Transverse colon (tissue), 4 donors: ENCODE measurements around the gene ZNF524. TPM values are rescaled to one million over a fixed set of nuclear protein-coding genes. Genes with fewer than 3 reads are reported as not detected.

Experiments used
- DNase-seq: peaks from one replicate; pipeline ENCODE4 v3.0.0-alpha.2; 2019
- H3K27ac ChIP-seq, 4 donors: fragments of 200-600 bp; sonication (generic); 2 replicates each; pipeline ENCODE4 v1.5.1; 2016 to 2018; ENCODE audit warnings: inconsistent platforms in 4 of 4
- H3K27me3 ChIP-seq: fragments of 200-600 bp; sonication (generic); 2 replicates; pipeline ENCODE4 v1.5.1; 2017; ENCODE audit warnings: inconsistent platforms
- H3K36me3 ChIP-seq, 4 donors: fragments of 200-600 bp; sonication (generic); 2 replicates each; pipeline ENCODE4 v1.5.1; 2017 to 2019; ENCODE audit warnings: inconsistent platforms in 4 of 4
- H3K4me1 ChIP-seq, 4 donors: fragments of 200-600 bp; sonication (generic); 2 replicates each; pipeline ENCODE4 v1.5.1; 2017 to 2020; ENCODE audit warnings: inconsistent platforms in 4 of 4
- H3K4me3 ChIP-seq, 4 donors: fragments of 200-600 bp; sonication (generic); 1 replicate in 1 of 4; 2 replicates in 3 of 4; pipeline versions ENCODE4 v1.5.1 to v1.6.1; 2017 to 2019; ENCODE audit warnings: inconsistent platforms in 4 of 4
- H3K9me3 ChIP-seq, 2 donors: fragments of 200-600 bp; sonication (generic); 2 replicates each; pipeline ENCODE4 v1.5.1; 2017 to 2019; ENCODE audit warnings: inconsistent platforms in 2 of 2
- CTCF ChIP-seq, 5 experiments: fragments of 200-600 bp in 3 of 5; fragments of 450-650 bp in 2 of 5; sonication (generic) in 3 of 5; IDR thresholded peaks; 1 replicate in 2 of 5; 2 replicates in 3 of 5; pipeline ENCODE4 v1.5.1; 2016 to 2017; ENCODE audit warnings: antibody characterized with exemption in 5 of 5, inconsistent platforms in 3 of 5, mild to moderate bottlenecking in 2 of 5, moderate library complexity in 1 of 5
- EP300 ChIP-seq: sonication (generic); formaldehyde crosslinking; IDR thresholded peaks from one replicate; pipeline ENCODE4 v1.6.1; 2017; ENCODE audit warnings: antibody characterized with exemption, low read depth
- POLR2A ChIP-seq: fragments of 450-650 bp; IDR thresholded peaks from one replicate; pipeline ENCODE4 v1.6.1; 2016; ENCODE audit warnings: antibody characterized with exemption, mild to moderate bottlenecking, moderate library complexity
- POLR2AphosphoS5 ChIP-seq, 3 donors: sonication (generic); formaldehyde crosslinking; IDR thresholded peaks; one replicate each; pipeline ENCODE4 v1.6.1; 2016; ENCODE audit warnings: antibody characterized with exemption in 3 of 3
- WGBS, 2 donors: methylation state at CpG; one replicate each; pipeline ENCODE4 v1.1.5; 2018; ENCODE audit warnings: low coverage in 1 of 2; 5-methylcytosine and 5-hydroxymethylcytosine counted together
- in situ Hi-C, 4 donors: fragments of 200-750 bp; cut with MboI; loops; one replicate each; pipeline versions ENCODE4 v1.15.0 to v1.15.1; 2017; ENCODE audit warnings: low sequenced_read_pairs in 3 of 4, low pct_ligation_motif_present in 1 of 4, low pct_unique_long_range_greater_than_20kb in 1 of 4
- intact Hi-C: fragments of 100-400 bp; cut with DNase I; formaldehyde crosslinking; loops from one replicate; pipeline ENCODE4 v1.15.1; 2023; ENCODE audit warnings: low total_unique reads
- total RNA-seq, 4 donors: library from RNA; depleted of rRNA; stranded (reverse); fragments of >200 nt; gene quantifications; one replicate each; pipeline ENCODE4 v1.1.0, GENCODE V29; 2016

Gene ZNF524
- total RNA-seq, 4 donors from 2014 or later: 17.7 to 51.1 (median 37.9) TPM

DNA sequence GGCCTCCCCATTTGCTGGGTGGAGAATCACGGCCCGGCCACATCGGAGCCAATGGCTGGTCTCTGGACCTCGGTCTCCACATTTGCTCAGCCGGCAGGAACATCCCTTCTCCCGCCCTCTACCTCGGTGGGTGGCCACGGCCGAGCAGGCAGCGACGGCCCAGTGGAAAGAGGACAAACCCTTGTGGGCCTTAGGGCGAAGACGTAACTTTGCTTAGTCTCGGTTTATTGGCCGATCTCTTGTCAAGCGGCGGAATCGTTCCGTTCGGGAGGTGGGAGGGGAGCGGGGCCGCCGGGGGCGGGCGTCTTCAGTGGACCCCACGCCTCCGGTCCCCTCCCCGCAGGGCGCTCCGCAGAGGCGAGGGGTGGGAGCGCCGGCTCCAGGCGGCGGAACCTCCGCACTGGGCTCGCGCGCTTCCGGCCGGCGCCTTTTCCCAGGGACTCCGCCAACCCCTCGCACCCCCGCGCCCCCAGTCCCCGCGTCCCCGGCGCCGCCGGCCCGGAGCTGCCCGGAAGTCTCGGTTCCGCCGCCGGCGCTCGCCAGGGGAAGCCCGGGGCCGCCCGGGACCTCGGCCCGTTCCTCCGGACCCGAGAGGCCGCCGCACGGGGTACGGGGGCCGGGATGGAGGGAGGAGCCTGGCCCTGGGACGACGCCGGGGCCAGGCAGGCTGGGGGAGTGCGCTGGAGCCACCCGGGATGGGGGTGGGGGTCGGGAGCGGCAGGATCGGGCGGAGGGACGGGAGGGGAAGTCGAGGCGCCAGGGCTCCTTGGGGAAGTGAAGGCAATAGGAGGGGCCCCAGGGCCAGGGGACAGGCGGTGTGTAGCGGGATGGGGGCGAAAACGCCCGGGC is 40.7 kb downstream of the ZNF524 start, which contains the start of gene ZNF580:
Gene ZNF580, plus strand, starts transcription at position 426 of the 849 bp plus-strand sequence. CDS start 1,507 bp downstream, outside the sequence.
- Histone ChIP-seq H3K36me3 (no peaks in the 10 kb centered on the region), H3K9me3 (no peaks in the 10 kb centered on the region), H3K4me3 (peak within 1 kb of the TSS; percentile 89 to 99 (median 92)), H3K27ac (peak within 1 kb of the TSS; percentile 93 to 98 (median 95)), H3K27me3 (no peaks in the 10 kb centered on the region), H3K4me1 (peaks cover 24 to 68% (median 47%) of the 10 kb centered on the region in 4 donors)
- 0 to 1% methylated on average over 1 to 38 of the region's 89 CpGs for whole genome bisulfite sequencing, 2 donors
- peak; percentile 68 for DNase-seq
- in situ Hi-C loops (no loop called here), intact Hi-C loops (no loop called here)
- TF ChIP-seq EP300 (no peak), POLR2A (peak; percentile 23), CTCF (IDR thresholded peaks at IDR 0.05) (no peak), POLR2AphosphoS5 (IDR thresholded peaks at IDR 0.05) (peak in 1 of 3 donors; percentile 41)

- in situ Hi-C loops: no loop called here
- 0 to 2% methylated on average over 15 to 25 of the region's 25 CpGs for WGBS, 2 donors
- intact Hi-C loops: loop anchor here (2.0 kb wide), 1 partner anchor 61 kb away; the partner anchor contains the start of gene ZNF579
- DNase-seq: no peak
- TF ChIP-seq POLR2AphosphoS5 (IDR thresholded peaks at IDR 0.05): no peak
- peak; percentile 15 for TF ChIP-seq POLR2A
- no peaks in the 10 kb centered on the region for H3K36me3 ChIP-seq
- peak overlapping the region; percentile 89 to 99 (median 92) for H3K4me3 ChIP-seq
- peak overlapping the region; percentile 93 to 98 (median 95) for H3K27ac ChIP-seq
- H3K9me3 ChIP-seq: no peaks in the 10 kb centered on the region
- no peaks in the 10 kb centered on the region for H3K27me3 ChIP-seq
- H3K4me1 ChIP-seq: peaks cover 16 to 60% (median 39%) of the 10 kb centered on the region in 4 donors
Measured at GRCh38 chr19:55641426-55642152, 41.5 kb downstream of the ZNF524 start.

DNA sequence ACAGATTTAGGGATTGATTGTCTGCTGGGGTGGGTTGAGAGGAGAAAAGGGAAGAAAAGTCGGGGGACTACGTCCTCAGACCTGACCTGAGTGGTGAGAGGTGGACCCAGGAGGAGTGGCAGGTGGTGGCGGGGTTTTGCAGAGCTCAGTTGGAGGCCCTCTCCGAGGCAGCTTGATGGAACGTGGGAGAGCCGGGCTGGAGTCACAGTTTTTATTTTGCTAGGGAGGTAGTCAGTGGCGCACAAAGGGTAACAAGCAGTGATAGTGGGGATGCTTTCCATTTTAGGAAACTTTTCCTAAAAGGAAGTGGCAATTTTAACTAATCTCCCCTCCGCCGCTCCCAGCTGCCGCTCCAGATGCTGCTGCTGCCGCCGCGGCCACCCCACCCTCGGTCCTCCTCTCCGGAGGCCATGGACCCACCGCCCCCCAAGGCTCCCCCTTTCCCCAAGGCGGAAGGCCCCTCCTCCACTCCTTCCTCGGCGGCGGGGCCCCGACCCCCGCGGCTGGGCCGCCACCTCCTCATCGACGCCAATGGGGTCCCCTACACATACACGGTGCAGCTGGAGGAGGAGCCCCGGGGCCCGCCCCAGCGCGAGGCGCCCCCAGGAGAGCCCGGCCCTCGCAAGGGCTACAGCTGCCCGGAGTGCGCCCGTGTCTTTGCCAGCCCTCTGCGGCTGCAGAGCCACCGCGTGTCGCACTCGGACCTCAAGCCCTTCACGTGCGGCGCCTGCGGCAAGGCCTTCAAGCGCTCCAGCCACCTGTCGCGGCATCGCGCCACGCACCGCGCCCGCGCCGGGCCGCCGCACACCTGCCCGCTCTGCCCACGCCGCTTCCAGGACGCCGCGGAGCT is 42.3 kb downstream of the ZNF524 start:
- peaks cover 20 to 59% (median 40%) of the 10 kb centered on the region in 4 donors for H3K4me1 ChIP-seq
- 0 to 3% methylated on average over 4 to 39 of the region's 65 CpGs for WGBS, 2 donors
- TF ChIP-seq POLR2AphosphoS5 (IDR thresholded peaks at IDR 0.05) (peak in 2 of 3 donors; percentile 27 to 36), EP300 (no peak), POLR2A (no peak)
- no peaks in the 10 kb centered on the region for H3K9me3 ChIP-seq
- peak; percentile 51 for DNase-seq
- intact Hi-C loops (loop anchor here (2.0 kb wide), 1 partner anchor 62 kb away; the partner anchor contains the start of gene ZNF579), in situ Hi-C loops (no loop called here)
- H3K27ac ChIP-seq: peak overlapping the region; percentile 93 to 98 (median 95)
- no peaks in the 10 kb centered on the region for H3K36me3 ChIP-seq
- H3K27me3 ChIP-seq: no peaks in the 10 kb centered on the region
- peak overlapping the region; percentile 89 to 99 (median 92) for H3K4me3 ChIP-seq

DNA sequence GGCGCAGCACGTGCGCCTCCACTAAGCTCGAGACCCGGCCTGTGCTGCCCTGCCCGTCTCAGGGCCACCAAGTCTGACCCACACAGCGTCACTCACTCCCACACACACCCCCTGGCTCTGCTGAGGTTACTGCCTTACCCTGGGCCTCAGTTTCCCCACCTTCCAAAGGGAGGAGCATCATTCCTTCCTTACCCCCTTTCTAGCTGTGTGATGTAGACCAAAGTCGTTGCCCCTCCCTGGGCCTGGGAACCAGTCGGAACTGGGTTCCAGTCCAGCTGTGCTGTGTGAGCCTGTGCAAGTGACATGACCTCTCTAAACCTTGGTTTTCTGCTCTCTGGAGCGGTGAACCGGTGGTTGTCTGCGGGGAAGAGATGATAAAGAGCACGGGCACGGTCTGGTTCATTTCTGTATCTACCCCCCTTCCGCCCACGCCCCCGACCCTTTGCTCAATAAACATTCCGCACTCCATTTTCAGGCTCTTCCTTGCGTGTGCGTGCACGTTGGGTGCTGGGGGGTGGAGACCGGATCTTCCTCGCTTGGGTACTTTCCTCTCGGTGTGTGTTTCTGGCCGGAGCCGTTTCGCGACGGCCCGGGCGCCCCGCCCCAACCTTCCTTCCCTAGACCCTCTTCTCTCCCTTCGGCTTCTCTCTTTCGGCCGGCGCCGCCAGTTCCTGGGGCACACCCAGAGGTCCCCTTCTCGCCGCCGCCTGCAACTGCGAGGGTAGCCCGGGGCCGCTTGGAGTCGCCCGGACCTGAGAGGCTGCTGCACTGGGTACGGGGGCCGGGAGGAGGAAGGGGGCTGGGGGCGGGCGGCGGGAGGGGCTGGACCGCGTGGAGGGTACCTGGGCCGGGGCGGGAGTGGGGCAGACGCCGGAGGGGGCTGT is 43.2 kb downstream of the ZNF524 start, which contains the start of gene ZNF581:
Gene ZNF581, plus strand, starts transcription at position 647 of the 884 bp plus-strand sequence. CDS start 923 bp downstream, outside the sequence.
- in situ Hi-C loops: no loop called here
- no peaks in the 10 kb centered on the region for H3K27me3 ChIP-seq
- DNase-seq: peak; percentile 82
- no peaks in the 10 kb centered on the region for H3K9me3 ChIP-seq
- intact Hi-C loops: loop anchor here (2.0 kb wide), 1 partner anchor 62 kb away; the partner anchor contains the start of gene ZNF579
- 0 to 2% methylated on average over 3 to 50 of the region's 56 CpGs for WGBS, 2 donors
- H3K27ac ChIP-seq: peak within 1 kb of the TSS; percentile 93 to 98 (median 95)
- peaks cover 22 to 59% (median 46%) of the 10 kb centered on the region in 4 donors for H3K4me1 ChIP-seq
- H3K4me3 ChIP-seq: peak within 1 kb of the TSS; percentile 89 to 99 (median 94)
- H3K36me3 ChIP-seq: no peaks in the 10 kb centered on the region
- TF ChIP-seq POLR2A (peak; percentile 47), EP300 (no peak), POLR2AphosphoS5 (IDR thresholded peaks at IDR 0.05) (peak in 2 of 3 donors; percentile 37 to 58), CTCF (IDR thresholded peaks at IDR 0.05) (no peak)
